ENCODE measurements around the gene CBLIF. TPM values are rescaled to one million over a fixed set of nuclear protein-coding genes. Genes with fewer than 3 reads are reported as not detected.
"Not testable (repeated sequence)": the region's sequence is repeated elsewhere in the genome, so short reads cannot be mapped to it uniquely, and the experiment has no call there.

CBLIF gene
- total RNA-seq, 1 experiment from 2014 or later: not detected

DNA sequence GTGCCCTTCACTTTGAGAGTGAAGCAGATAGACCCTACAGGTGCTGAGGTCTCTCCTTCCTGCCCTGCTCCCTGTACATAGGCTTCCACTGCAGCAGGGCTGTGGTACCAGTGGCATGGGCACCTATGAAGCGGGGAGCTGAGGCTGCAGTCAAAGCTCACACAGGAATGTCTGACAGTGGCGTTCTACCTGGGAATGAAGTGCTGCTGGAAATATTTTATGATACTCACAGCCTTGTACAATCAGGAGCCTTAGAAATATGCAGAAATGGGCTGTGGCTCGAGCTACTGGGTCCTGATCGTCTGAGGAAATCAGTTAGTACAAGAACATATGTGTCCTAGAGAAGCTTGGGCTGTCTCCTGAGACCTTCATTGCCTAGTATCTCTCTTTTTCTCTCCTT is 59.5 kb downstream of the CBLIF start:
- no peak overlapping the region for H2AFZ ChIP-seq (ENCODE audit: low read length)
- peaks cover 21% of the 10 kb centered on the region; the same call in 1 of the 2 replicates for H3K36me3 ChIP-seq (ENCODE audit: low read depth, low read length)
- no TSS peak for BruUV-seq (replicated peaks)
- ChIA-PET POLR2A (ENCODE audit: unreplicated experiment) (interaction anchor here (0.6 to 0.7 kb wide), 2 partner anchors 31 to 1055 kb away, joined by 5 to 12 read pairs; no protein-coding TSS in a partner anchor), CTCF (no interaction called here)
- no peaks in the 10 kb centered on the region for H3K27me3 ChIP-seq (ENCODE audit: low read length)
- intact Hi-C loops (cut with micrococcal nuclease): loop anchor here (2.0 kb wide), 1 partner anchor 15 kb away; no protein-coding TSS in a partner anchor
- H3K4me2 ChIP-seq (ENCODE audit: low read length): no peak overlapping the region
- H4K20me1 ChIP-seq (ENCODE audit: low read length): no peaks in the 10 kb centered on the region
- no peak overlapping the region for H3K4me3 ChIP-seq (ENCODE audit: low read length)
- TF ChIP-seq EZH2phosphoT487 (IDR thresholded peaks at IDR 0.05; ENCODE audit: borderline replicate concordance, low read length) (no peak), EZH2 (IDR thresholded peaks at IDR 0.05; ENCODE audit: low read length, unreplicated experiment) (no peak)
- TF ChIP-seq, protein P1, sequence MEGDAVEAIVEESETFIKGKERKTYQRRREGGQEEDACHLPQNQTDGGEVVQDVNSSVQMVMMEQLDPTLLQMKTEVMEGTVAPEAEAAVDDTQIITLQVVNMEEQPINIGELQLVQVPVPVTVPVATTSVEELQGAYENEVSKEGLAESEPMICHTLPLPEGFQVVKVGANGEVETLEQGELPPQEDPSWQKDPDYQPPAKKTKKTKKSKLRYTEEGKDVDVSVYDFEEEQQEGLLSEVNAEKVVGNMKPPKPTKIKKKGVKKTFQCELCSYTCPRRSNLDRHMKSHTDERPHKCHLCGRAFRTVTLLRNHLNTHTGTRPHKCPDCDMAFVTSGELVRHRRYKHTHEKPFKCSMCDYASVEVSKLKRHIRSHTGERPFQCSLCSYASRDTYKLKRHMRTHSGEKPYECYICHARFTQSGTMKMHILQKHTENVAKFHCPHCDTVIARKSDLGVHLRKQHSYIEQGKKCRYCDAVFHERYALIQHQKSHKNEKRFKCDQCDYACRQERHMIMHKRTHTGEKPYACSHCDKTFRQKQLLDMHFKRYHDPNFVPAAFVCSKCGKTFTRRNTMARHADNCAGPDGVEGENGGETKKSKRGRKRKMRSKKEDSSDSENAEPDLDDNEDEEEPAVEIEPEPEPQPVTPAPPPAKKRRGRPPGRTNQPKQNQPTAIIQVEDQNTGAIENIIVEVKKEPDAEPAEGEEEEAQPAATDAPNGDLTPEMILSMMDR (conservative IDR thresholded peaks at IDR 0.05; ENCODE audit: low read depth, low read length): no peak
- no peak overlapping the region for H3K27ac ChIP-seq (ENCODE audit: low read length)
- peaks cover 11% of the 10 kb centered on the region for H3F3A ChIP-seq (ENCODE audit: low read length, unreplicated experiment)
- H3K9me3 ChIP-seq (ENCODE audit: low read length): no peaks in the 10 kb centered on the region
- DNase-seq (no peak), ATAC-seq (no peak)
- H3K9ac ChIP-seq (ENCODE audit: low read length): no peak overlapping the region
- H3K79me2 ChIP-seq (ENCODE audit: low read length): 0 out of 2 replicates have a peak, but pooled peaks cover 5% of the 10 kb centered on the region
- no peaks in the 10 kb centered on the region for H3K9me2 ChIP-seq (replicated peaks; ENCODE audit: low read length)
- peaks cover 31% of the 10 kb centered on the region for H3K4me1 ChIP-seq (ENCODE audit: insufficient read depth, low read length)

DNA sequence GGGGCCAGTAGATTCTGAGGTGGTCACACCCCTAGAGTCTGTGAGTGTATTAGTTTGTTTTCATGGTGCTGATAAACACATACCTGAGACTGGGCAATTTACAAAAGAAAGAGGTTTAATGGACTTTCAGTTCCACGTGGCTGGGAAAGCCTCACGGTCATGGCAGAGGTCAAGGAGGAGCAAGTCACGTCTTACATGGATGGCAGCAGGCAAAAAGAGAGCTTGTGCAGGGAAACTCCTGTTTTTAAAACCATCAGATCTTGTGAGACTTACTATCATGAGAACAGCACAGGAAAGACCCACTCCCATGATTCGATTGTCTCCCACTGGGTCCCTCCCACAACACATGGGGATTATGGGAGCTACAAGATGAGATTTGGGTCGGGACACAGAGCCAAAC is 60.9 kb downstream of the CBLIF start:
- H4K20me1 ChIP-seq (ENCODE audit: low read length); H2AFZ ChIP-seq (ENCODE audit: low read length); intact Hi-C loops (cut with micrococcal nuclease); H3K9me2 ChIP-seq (replicated peaks; ENCODE audit: low read length); H3K27ac ChIP-seq (ENCODE audit: low read length); H3K79me2 ChIP-seq (ENCODE audit: low read length); H3K27me3 ChIP-seq (ENCODE audit: low read length); H3K9ac ChIP-seq (ENCODE audit: low read length); BruUV-seq (replicated peaks); ATAC-seq; DNase-seq; H3K9me3 ChIP-seq (ENCODE audit: low read length); H3K4me3 ChIP-seq (ENCODE audit: low read length); H3K4me2 ChIP-seq (ENCODE audit: low read length): not testable (repeated sequence)
- peaks cover 31% of the 10 kb centered on the region for H3K4me1 ChIP-seq (ENCODE audit: insufficient read depth, low read length)
- H3K36me3 ChIP-seq (ENCODE audit: low read depth, low read length): peaks cover 20% of the 10 kb centered on the region; the same call in 1 of the 2 replicates
- ChIA-PET POLR2A (ENCODE audit: unreplicated experiment) (interaction anchor here (0.8 kb wide), 1 partner anchor 168 kb away, joined by 3 read pairs; no protein-coding TSS in a partner anchor), CTCF (interaction anchor here (1.2 kb wide), 1 partner anchor 29 kb away, joined by 4 read pairs; the partner anchor contains the start of gene STX3)
- H3F3A ChIP-seq (ENCODE audit: low read length, unreplicated experiment): peaks cover 11% of the 10 kb centered on the region

GRCh38 chr11:59783632-59784090 is 61.6 kb downstream of the CBLIF start:
- H3K9me3 ChIP-seq (ENCODE audit: low read length): no peaks in the 10 kb centered on the region
- ChIA-PET CTCF (interaction anchor here (0.6 kb wide), 1 partner anchor 120 kb away, joined by 4 read pairs; no protein-coding TSS in a partner anchor), POLR2A (ENCODE audit: unreplicated experiment) (no interaction called here)
- H3F3A ChIP-seq (ENCODE audit: low read length, unreplicated experiment): peaks cover 11% of the 10 kb centered on the region
- no peaks in the 10 kb centered on the region for H4K20me1 ChIP-seq (ENCODE audit: low read length)
- no peaks in the 10 kb centered on the region for H3K27me3 ChIP-seq (ENCODE audit: low read length)
- TF ChIP-seq, protein P1 (conservative IDR thresholded peaks at IDR 0.05; ENCODE audit: low read depth, low read length): no peak
- TF ChIP-seq EZH2phosphoT487 (IDR thresholded peaks at IDR 0.05; ENCODE audit: borderline replicate concordance, low read length): no peak
- TF ChIP-seq EZH2 (IDR thresholded peaks at IDR 0.05; ENCODE audit: low read length, unreplicated experiment): no peak
- no peak overlapping the region for H3K4me2 ChIP-seq (ENCODE audit: low read length)
- no TSS peak for BruUV-seq (replicated peaks)
- DNase-seq (no peak), ATAC-seq (no peak)
- H3K4me3 ChIP-seq (ENCODE audit: low read length): no peak overlapping the region
- peaks cover 32% of the 10 kb centered on the region for H3K4me1 ChIP-seq (ENCODE audit: insufficient read depth, low read length)
- H3K79me2 ChIP-seq (ENCODE audit: low read length): 0 out of 2 replicates have a peak, but pooled peaks cover 5% of the 10 kb centered on the region
- H3K27ac ChIP-seq (ENCODE audit: low read length): no peak overlapping the region
- H3K9ac ChIP-seq (ENCODE audit: low read length): no peak overlapping the region
- intact Hi-C loops (cut with micrococcal nuclease): no loop called here
- peaks cover 17% of the 10 kb centered on the region; the same call in 1 of the 2 replicates for H3K36me3 ChIP-seq (ENCODE audit: low read depth, low read length)
- H2AFZ ChIP-seq (ENCODE audit: low read length): no peak overlapping the region
- no peaks in the 10 kb centered on the region for H3K9me2 ChIP-seq (replicated peaks; ENCODE audit: low read length)
